HG03175 (cell line): Measurements from ENCODE around the gene PHF21A.

Experiments used
- ATAC-seq: cut with Tn5 transposase; IDR thresholded peaks from one replicate; pipeline ENCODE4 v1.9.1; 2021; ENCODE audit warnings: mild to moderate bottlenecking, moderate library complexity; ENCODE audit not compliant: unreplicated experiment

PHF21A gene

DNA sequence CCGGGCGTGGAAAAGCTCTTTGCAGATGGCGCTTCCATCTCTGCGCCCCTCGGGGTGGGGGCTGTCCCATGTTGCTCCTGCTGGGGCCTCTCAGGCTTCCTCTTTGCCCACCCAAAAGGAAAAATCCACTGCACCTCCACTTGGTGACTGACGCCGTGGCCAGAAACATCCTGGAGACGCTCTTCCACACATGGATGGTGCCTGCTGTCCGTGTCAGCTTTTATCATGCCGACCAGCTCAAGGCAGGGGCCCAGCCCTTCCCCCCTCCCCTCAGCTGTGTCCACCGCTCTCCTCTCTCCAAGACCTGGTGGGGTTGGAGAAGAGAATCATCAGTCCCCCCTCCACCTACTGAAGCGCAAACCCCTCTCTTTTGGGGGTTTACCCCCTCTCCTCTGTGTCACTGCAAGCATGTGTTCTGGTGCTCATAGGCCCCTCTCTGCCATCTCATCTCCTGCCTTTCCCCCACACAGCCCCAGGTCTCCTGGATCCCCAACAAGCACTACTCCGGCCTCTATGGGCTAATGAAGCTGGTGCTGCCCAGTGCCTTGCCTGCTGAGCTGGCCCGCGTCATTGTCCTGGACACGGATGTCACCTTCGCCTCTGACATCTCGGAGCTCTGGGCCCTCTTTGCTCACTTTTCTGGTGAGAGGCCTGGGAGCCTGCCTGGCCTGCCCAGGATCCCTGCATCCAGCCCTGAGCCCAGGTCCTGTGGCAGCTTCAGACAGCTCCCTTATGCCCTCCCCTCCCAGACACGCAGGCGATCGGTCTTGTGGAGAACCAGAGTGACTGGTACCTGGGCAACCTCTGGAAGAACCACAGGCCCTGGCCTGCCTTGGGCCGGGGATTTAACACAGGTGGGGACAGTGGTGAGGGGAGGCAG lies 197.0 kb downstream of the PHF21A start:
- ATAC-seq = no peak

DNA sequence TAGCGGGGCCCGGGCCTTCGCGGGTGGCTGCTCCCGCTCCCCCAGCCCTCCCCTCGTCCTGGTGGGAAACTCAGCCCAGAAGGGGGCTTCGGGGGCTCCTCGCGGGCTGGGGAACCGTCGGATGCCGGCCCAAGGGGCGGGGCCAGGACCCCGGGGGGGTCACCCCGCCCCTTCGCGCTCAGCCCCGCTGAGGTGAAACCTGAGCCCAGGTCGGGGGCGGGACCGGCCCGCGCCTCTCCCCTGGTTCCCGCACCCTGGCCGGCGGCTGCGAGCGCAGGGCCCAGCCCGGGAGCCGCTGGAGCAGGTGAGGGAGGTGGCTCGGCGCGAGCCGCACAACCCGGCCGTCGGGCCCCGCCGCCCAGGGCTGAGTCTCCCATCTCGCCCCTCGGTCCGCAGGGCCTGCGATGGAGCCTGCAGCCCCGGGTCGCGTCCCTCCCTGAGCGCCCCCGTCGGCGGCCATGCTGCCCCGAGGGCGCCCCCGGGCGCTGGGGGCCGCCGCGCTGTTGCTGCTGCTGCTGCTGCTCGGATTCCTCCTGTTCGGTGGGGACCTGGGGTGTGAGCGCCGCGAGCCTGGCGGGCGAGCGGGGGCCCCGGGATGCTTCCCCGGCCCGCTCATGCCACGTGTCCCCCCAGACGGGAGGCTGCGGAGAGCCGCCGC lies 198.7 kb downstream of the PHF21A start, which contains the start of gene LARGE2:
TSS of gene LARGE2 (plus strand) at position 232 of the 658 bp plus-strand sequence. CDS start at position 459, 227 bp downstream.
- no peak for ATAC-seq

DNA sequence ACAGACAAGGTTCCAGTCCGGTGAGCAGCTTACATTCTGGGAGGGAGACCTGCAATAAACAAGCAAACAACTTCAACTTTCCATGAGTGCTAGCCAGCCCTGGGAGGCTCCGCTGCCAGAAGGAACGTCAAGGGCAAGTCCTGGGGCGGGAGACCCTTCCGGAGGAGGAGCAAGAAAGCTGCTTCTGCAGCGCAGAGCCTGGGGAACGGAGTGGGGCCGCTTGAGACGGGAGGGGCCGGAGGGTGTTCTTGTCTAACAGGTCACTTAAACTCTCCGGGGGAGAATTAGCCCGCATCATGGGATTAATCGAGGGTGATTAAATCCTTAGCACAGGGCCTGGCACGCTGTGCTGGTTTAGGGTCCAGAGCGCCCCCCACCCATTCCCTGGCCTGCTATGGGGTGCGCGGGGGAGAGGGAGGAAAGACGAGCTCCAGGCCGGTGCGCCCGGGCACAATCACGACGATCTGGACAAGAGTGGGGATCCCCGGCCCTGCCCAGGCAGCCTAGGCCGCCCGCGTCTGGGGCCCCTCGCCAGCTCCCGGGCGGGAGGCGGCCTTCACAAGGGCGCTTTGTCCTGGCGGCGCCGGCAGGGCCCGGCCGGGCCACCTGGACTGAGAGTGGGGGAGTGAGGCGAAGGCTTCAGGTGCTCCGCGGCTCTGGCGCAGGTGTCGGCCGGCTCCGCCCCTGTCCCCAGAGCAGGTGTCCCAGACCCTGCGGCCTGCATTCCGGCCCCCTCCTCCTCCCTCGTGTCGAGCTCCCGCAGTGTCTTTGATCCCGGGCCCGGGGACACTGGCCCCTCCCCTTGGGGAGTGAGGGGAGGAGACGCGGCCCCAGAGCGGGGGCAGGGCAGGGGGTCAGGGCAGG lies 199.5 kb downstream of the PHF21A start:
- no peak for ATAC-seq

DNA sequence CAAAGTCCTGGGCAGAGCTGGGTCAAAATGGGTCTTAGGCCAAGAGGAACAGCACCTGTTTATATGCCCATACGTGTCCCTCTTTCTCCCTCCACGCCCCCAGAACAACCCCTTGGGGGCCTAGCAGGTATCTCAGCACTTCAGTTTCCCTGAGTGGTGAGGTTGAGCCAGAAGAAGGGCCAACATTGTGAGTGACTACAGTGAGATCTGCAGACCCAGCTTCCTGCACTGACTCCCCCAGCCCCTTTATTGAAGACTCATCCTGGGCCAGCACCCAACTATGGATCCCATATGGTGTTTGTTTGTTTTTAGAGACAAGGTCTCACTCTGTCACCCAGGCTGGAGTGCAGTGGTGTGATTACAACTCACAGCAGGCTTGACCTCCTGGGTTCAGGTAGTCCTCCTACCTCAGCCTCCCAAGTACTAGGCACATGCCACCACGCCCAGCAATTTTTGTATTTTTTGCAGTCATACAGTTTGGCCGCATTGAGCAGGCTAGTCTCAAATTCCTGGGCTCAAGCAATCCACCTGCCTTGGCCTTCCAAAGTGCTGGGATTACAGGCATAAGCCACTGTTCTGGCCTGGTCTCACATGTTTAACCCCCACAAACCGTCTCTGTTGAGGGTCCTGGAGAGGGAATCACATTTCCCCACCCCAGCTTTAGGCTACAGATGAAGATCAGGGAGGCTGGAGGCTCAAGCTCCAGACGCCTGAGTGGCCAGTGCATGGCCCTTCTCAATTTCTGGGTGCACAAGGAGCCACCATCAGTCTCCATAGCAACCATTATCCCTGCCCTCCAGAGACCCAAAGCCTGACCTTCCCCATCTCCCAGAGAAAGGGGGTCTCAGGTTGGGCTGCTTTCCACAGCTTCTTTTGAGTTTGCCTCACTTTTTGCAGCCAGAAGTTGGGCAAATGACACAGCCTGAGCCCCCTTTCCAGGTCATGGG lies 200.4 kb downstream of the PHF21A start:
- ATAC-seq = no peak

DNA sequence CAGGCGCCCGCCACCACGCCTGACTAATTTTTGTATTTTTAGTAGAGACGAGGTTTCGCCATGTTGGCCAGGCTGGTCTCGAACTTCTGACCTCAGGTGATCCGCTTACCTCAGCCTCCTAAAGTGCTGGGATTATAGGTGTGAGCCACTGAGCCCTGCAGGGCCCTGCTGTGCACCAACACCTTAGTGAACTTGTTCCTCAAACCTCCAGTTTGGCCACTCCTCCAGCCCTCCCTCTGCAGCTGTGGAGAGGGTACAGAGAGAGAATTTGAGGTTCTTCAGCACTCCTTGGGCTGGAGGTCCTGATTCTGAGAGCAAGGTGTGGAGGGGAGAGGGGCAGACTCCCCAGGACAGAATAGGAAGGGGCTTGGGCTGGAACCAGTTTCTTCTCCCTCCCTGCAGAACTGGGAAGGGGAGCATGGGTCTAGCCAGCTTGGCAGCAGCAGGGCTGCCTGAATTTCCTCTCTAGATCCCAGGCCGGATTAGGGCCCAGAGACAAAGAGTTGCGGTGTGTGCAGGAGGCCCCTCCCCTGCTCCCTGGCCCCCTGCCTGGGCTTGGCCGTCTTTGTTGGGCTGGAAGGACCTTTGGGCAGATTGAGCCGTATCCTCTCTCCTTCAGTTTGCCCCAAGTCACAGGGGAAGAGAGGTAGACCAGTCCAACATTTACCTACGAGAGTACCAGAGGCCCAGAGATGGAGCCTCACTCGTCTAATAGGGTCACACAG lies 201.3 kb downstream of the PHF21A start:
- ATAC-seq = no peak

DNA sequence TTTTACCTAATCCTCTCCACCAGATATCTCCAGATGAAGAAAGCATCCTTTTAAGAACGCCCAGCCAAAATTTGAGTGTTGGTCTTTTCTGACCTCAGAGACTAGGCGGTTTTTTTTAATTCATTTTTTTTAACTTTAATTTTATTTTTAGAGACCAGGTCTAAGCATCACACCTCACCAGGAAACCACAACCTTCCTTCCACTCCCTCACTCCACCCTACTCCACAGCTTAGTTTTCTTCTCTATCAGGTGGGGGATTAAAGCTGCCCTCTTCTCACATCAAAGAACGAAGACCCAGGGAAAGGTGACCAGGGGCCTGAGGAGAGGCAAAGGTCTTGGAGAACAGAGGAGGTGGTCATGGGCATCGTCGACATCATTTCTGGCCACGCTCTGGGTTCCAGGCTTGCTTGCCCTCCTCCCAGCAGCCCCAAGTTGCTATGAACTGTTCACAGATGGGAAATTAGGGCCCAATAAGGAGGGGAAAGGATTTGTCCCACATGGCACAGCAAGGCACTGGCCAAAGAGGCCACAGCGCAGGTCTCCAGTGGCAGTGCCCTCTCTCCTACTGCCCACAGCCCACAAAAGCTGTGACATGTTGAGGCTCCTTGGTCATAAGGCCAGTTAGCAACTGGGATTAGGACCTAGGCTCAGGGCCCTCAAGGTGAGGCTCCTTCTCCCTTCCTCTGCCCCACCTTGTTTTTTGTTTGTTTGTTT lies 202.1 kb downstream of the PHF21A start:
- ATAC-seq = no peak

DNA sequence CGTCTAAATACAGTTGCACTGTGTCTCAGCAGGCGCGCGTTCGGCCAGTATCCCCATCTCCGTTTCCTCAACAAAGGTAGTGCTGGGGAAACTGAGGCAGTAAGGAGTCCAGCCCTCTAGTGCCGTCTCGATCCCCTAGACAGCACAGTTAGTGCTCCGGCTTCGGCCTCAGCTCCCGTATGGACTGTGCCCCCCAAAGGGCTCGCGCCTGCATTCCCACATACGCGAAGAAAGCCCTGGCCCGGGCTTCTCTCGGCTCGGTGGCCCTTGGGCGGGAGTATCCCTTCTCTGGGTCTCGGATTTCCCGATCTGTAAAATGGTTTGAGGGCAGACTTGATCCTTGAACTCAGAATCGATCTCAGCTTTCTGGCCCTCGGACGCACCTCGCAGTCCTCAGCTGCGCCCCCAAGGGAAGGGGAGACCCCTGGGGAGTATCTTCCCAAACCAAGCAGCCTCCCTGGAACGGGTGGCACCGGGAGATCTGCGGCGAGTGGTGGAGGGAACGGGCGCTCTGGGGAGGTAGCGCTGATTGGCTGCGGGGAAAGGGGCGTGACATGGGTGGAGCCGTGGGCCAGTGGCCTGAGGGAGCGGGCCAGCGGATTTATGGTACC lies 202.8 kb downstream of the PHF21A start:
- peak; percentile 32 for ATAC-seq

DNA sequence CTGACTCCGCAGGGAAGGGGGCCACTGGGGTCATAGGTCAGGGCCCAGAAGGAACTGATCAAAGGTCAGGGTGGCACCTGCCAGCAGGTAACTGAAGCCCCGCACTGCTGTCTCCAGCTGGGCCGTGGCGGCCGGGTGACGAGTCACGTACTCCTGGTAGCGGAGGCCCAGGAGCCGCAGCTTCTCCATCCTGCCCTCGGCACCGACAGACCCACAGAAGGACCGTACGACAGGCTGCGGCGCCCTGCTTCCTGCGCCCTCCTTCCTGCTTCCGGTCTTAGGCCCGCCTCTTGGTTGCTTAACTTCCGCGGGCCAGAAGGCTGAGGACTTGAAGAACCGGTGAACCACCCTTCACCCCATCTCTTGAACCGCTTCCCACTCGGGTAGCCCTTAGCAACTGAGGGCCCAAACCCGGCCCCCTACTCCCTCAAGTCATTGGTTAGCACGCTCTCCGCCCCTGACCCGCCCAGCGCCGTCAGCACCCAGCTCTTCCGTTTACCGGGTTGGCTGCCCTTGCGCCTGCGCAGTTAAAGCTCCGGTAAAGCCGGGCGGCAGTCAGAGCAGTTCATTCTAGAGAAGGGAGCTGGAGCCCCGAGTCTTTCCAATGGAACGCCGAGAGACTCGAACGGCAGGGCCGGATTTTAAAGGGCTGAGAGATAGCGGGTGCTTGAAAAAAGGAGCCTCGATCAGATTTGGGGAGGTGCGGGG lies 203.5 kb downstream of the PHF21A start, which contains the start of gene PEX16:
TSS of gene PEX16 (minus strand) at position 255 of the 708 bp plus-strand sequence. CDS start at position 189, 66 bp downstream.
- peak; percentile 84 for ATAC-seq

DNA sequence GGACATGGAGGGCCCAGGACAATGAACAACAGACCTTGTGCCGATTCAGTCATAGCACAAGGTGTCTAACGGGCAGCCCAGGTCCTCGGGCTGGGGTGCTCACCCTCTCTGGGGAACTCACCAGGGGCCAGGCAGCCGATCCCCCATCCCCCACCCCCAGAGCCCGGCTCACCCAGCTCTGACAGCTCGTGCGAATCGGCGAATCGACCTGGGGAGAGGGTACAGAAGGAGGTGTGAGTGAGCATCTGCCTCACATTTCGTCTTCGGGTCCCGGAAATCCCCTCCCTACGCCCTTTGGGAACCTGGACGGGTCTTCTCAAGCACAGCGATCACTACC lies 204.0 kb downstream of the PHF21A start:
- peak; percentile 0 for ATAC-seq

DNA sequence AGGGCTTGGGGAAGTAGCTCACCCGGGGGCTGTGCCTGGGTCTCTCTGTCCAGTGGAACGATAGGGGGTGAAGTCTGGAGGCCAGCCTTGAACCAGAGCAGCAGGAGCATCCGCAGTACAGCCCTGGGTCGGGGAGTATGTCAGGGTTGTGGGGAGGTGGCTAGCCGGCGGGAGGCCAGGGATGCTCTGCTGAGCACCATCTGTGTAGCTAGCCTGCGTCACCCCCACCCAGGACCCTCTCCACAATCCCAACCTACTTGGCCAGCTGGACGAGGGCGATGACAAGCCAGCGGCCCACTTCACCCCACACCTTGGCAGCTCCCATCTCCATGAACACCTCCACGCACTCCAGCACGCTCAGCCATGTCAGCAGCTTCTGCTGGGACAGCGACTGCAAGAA lies 205.8 kb downstream of the PHF21A start:
- ATAC-seq = no peak

DNA sequence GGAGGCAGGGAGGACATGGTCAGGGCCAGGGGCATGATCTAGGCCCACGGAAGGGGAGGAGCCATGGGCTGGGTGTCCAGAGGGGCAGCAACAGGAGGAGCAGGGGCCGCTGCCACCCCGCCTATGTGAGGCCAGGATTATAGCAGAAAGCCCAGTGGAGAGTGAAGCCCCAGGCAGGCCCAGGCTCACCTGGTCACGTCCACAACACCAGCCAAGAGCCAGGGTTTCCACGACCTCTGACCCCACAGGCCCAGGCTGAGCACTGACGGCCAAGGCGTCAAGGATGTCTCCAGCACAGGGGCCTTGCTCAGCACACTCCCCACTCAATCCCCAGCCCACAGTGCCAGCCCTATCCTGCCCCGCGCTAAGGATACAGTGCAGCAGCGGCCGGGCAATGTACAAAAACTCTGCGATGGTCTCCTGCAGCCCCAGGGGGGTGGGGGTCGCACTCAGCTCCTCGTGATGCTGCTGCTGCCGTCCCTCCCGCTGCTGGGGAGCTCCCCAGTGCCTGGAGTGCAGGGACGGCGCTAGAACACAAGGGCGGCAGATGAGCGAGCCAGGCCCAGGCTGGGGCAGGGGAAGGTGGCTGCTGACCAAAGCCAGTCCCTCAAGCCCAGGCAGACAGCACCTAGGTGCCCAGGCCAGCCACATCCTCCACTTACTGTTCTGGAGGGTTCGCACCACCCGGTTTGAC lies 207.2 kb downstream of the PHF21A start:
- no peak for ATAC-seq

DNA sequence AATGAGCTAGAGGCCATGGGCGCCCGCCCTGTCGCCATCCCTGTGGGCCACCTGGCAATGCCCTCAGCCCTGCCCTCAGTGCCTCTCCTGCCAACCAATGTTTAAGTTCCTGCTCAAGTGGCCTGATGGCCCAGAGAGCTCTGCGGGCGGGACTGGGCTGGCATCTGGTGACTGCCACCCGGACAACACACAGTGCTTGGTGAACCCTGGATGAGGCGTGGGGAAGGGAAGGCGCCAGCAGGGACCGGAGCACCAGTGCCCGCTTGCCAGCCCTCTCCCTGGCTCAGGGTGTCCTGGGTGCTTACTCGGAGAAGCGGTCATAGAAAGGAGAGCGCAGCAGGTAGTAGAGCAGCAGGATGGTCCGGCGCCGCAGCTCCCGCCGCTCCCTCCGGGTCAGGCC lies 207.7 kb downstream of the PHF21A start:
- no peak for ATAC-seq

DNA sequence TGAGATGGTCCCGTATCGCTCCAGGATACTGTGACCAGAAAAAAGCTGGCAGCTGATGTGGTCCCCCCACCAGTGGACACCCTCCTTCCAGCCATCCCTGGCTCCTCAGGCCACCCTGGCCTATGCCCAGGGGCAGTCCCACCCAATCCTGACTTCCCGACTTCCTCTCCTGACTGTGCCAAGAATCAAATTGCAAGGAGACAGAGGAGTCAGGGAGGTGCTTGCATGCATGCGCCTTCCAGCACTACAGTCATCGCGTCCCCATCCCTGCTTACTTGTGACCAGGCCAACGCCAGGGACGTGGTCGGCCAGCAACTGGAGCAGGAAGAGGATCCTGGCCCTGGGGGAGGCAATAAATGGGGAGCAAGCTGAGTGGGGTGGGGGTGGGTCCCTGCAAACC lies 210.6 kb downstream of the PHF21A start:
- no peak for ATAC-seq

DNA sequence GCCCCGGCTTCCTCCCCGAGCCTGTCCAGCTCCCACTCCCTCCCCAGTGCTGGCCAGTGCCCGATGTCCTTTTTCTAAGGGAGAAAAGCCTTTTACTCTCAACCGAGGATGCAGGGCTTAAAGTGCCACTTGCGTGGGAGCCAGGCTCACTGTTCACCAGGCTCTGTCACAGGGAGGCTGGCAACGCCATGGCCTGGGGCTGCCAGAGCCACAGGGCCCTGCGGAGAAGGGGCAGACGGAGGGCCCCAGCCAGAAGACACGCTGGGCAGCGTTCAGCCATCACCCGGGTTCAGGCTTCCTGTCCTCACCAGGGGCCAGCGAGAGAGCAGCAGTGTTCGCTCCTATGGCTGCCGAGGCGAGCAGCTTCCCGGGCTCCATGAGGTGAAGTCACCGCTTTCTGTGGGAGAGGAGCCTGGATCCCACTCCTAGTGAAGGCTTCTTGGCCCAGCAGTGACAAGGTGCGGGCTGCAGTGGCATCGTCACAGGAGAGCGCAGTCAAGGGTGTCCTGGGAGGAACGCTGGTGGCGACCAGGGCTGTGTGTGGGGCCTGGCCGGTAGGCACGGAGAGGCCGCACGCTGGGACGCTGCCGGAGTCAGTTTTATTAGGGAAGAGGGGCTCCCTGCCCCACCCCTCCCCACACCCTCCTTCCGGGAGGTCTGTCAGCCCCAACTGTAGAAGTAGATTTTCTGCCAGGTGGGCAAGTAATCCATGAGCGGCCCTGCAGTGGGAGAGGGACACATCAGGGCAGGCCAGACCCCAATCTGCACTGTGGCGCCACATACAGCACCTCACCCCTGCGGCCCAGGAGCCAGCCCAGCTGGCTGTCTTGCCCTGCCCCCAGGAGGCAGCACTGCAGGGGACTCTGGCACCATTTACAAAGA lies 211.4 kb downstream of the PHF21A start:
- ATAC-seq = no peak

DNA sequence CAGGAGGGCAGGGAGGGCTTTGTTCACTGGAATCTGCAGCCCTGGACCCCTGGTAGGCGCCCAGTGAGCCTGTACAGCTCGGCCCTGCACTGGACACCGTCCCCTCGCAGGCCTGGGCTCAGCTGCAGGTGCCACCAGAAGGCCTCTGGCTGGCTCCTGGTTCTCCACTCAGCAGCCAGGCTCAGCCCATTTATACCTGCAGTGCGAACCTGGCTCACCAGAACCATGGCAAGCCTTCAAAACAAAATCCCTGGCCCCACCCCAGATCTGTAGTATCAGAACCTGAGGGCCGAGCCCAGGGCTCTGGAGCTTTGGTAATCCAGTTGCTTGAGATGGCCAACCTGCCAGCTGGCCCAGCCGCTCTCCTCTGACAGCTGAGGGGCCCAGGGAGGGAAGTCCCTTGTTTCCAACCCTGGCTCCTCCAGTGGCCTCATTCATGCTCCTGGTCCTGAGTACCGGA lies 213.3 kb downstream of the PHF21A start:
- ATAC-seq = no peak

DNA sequence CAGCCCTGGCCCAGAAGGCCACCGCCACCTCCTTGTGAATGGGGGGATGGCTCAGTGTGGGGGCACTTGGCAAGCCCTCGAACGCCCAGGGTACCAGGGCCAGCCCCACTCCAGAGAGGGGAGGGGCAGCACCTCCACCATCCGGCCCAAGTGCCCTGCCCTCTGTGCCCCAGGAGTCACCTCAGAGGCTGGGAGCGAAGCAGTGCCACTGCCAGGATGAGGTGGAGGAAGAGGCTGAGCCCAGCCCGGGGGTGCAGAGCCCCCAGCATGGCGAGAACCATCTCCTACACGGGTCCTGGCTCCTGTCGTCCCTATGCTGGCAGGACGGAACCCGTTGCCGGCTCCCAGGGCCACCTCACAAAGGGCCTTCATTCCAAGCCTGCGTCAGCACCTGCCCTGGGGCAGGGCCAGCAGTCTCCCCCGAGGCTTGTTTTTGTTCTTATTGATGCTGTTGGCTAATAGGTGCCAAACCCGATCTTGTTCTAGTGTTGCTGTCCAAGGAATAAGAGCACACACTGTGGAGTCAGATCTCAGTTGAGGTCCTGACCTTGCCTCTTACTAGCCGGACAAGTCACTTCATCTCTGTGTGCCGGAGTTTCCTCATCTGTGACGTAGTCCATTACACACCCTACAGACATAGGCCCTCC lies 214.2 kb downstream of the PHF21A start, which contains the start of gene FREY1:
TSS of gene FREY1 (minus strand) at position 307 of the 647 bp plus-strand sequence. CDS start at position 281, 26 bp downstream.
- ATAC-seq = no peak
